ENCODE data around the gene EARS2. TPM values are rescaled to one million over a fixed set of nuclear protein-coding genes. Genes with fewer than 3 reads are reported as not detected.

The EARS2 gene
- total and polyA plus RNA-seq, 9 of the 15 experiments (the other 6 are each of a cell fraction or from before 2014, with no cell fraction given), result 17.6 to 58.6 (median 36.3) TPM

DNA sequence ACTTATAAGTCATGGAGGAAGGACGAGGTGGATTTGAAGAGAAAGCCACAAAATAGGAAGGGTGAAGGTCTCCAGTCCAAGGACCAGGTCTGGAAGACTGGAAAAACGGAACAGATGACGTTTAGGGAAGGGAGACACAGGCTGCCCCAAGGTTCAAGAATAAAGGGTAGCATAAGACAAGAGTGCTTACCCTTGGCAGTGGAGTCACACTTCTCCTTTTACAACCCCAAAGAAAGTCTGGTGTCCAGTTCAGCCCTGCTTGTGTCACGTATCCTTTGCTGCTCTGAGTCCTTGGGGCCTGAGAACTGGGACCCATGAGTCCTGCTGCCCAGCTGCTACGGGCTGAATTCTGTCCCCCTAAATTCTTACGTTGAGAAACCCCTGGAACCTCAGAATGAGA, 33.8 kb downstream of the EARS2 start (continued):
- no peak for TF ChIP-seq SAFB (IDR thresholded peaks at IDR 0.05; ENCODE audit: borderline replicate concordance, low read depth, low read length)

DNA sequence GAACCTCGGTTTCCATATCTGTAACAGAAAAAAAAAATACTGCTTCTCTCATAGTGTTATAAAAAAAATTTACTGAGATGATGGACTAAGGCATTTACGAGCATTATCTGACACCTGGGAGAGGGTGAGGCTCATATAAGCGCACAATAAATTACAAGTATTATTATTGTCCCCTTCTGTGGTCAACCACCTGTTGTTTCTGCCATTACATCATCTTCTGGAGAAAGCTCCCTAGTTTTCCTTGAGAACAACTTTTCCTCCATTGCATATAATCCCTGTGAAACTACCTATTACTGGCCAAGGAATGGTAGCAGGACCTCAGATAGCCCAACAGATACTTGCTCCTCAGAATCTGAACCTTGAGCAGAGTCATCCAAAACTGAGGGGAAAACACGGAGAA, 35.2 kb downstream of the EARS2 start:
- BruUV-seq (replicated peaks), result no TSS peak
- Histone ChIP-seq H2AFZ (ENCODE audit: low read depth, low read length) (no peak overlapping the region), H3K9me1 (ENCODE audit: control insufficient read depth, insufficient read depth, low read length) (no peaks in the 10 kb centered on the region), H3K79me2 (ENCODE audit: control insufficient read depth, insufficient read depth, low read length) (no peaks in the 10 kb centered on the region), H3K27me3 (ENCODE audit: control insufficient read depth in 2 of 2, insufficient read depth in 2 of 2, low read length in 2 of 2) (no peaks in the 10 kb centered on the region), H3K9me3 (replicated peaks; ENCODE audit: control insufficient read depth, insufficient read depth, low read depth, low read length) (no peaks in the 10 kb centered on the region), H3K4me3 (no peak overlapping the region), H3K27ac (ENCODE audit: extremely low read depth, low read depth, low read length) (no peak overlapping the region), H3K36me3 (ENCODE audit: control insufficient read depth, insufficient read depth, low read length) (peaks cover 62% of the 10 kb centered on the region; the same call in 2 of the 3 replicates), H3K4me1 (replicated peaks in 1 of 2; ENCODE audit: control insufficient read depth in 2 of 2, insufficient read depth in 2 of 2, low read length in 2 of 2) (peaks cover 5 to 8% of the 10 kb centered on the region in 2 experiments; a peak in 3 of 5 replicates), H3K9ac (ENCODE audit: insufficient read depth in 1 of 2, low read depth in 2 of 2, low read length in 2 of 2) (no peak overlapping the region), H4K20me1 (replicated peaks; ENCODE audit: control insufficient read depth, insufficient read depth, low read length) (no peaks in the 10 kb centered on the region), H3K4me2 (ENCODE audit: insufficient read depth, low read length) (no peak overlapping the region)
- ChIA-PET CTCF (ENCODE audit: low intra/inter-chr PET ratio) (no interaction called here), POLR2A (interaction anchor here (0.6 to 1.1 kb wide), 3 partner anchors 12 to 158 kb away, joined by 3 to 4 read pairs (median 3); partner anchors contain the start of gene GGA2)
- in situ Hi-C loops (cut with MboI) (no loop called here), intact Hi-C loops (cut with micrococcal nuclease) (no loop called here)
- FAIRE-seq (no peak), ATAC-seq (no peak), DNase-seq (ENCODE audit: extremely low read depth in 1 of 4, low spot score in 3 of 4) (no peak)
- 90% methylated on average over 4 of the region's 4 CpGs for WGBS (ENCODE audit: insufficient coverage, low coverage, missing lambda C conversion rate)
- TF ChIP-seq ESRRA (IDR thresholded peaks at IDR 0.05; ENCODE audit: borderline replicate concordance, low read depth) (no peak), ZNF436 (CRISPR knock-in tag; IDR thresholded peaks at IDR 0.05) (no peak), ZNF3 (CRISPR knock-in tag; IDR thresholded peaks at IDR 0.05) (no peak), ARHGAP35 (IDR thresholded peaks at IDR 0.05; ENCODE audit: partially characterized antibody) (no peak), IFI16 (CRISPR knock-in tag; IDR thresholded peaks at IDR 0.05) (no peak), ZNF124 (CRISPR knock-in tag; IDR thresholded peaks at IDR 0.05) (no peak), CEBPG (CRISPR knock-in tag; IDR thresholded peaks at IDR 0.05) (no peak), CEBPG (tag; conservative IDR thresholded peaks at IDR 0.05 in 1 of 2, IDR thresholded peaks at IDR 0.05 in 1 of 2) (no peak), CEBPB (tag; IDR thresholded peaks at IDR 0.05) (no peak), IRF2 (CRISPR knock-in tag; IDR thresholded peaks at IDR 0.05) (no peak)
- TF ChIP-seq, protein P1, sequence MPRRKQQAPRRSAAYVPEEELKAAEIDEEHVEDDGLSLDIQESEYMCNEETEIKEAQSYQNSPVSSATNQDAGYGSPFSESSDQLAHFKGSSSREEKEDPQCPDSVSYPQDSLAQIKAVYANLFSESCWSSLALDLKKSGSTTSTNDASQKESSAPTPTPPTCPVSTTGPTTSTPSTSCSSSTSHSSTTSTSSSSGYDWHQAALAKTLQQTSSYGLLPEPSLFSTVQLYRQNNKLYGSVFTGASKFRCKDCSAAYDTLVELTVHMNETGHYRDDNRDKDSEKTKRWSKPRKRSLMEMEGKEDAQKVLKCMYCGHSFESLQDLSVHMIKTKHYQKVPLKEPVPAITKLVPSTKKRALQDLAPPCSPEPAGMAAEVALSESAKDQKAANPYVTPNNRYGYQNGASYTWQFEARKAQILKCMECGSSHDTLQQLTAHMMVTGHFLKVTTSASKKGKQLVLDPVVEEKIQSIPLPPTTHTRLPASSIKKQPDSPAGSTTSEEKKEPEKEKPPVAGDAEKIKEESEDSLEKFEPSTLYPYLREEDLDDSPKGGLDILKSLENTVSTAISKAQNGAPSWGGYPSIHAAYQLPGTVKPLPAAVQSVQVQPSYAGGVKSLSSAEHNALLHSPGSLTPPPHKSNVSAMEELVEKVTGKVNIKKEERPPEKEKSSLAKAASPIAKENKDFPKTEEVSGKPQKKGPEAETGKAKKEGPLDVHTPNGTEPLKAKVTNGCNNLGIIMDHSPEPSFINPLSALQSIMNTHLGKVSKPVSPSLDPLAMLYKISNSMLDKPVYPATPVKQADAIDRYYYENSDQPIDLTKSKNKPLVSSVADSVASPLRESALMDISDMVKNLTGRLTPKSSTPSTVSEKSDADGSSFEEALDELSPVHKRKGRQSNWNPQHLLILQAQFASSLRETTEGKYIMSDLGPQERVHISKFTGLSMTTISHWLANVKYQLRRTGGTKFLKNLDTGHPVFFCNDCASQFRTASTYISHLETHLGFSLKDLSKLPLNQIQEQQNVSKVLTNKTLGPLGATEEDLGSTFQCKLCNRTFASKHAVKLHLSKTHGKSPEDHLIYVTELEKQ (CRISPR knock-in tag; IDR thresholded peaks at IDR 0.05), result no peak
- TF ChIP-seq, protein P2, sequence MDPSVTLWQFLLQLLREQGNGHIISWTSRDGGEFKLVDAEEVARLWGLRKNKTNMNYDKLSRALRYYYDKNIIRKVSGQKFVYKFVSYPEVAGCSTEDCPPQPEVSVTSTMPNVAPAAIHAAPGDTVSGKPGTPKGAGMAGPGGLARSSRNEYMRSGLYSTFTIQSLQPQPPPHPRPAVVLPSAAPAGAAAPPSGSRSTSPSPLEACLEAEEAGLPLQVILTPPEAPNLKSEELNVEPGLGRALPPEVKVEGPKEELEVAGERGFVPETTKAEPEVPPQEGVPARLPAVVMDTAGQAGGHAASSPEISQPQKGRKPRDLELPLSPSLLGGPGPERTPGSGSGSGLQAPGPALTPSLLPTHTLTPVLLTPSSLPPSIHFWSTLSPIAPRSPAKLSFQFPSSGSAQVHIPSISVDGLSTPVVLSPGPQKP (CRISPR knock-in tag; IDR thresholded peaks at IDR 0.05), result no peak
- TF ChIP-seq, protein P3, sequence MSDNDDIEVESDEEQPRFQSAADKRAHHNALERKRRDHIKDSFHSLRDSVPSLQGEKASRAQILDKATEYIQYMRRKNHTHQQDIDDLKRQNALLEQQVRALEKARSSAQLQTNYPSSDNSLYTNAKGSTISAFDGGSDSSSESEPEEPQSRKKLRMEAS (CRISPR knock-in tag; IDR thresholded peaks at IDR 0.05), result no peak
- TF ChIP-seq, protein P4, sequence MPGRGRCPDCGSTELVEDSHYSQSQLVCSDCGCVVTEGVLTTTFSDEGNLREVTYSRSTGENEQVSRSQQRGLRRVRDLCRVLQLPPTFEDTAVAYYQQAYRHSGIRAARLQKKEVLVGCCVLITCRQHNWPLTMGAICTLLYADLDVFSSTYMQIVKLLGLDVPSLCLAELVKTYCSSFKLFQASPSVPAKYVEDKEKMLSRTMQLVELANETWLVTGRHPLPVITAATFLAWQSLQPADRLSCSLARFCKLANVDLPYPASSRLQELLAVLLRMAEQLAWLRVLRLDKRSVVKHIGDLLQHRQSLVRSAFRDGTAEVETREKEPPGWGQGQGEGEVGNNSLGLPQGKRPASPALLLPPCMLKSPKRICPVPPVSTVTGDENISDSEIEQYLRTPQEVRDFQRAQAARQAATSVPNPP (IDR thresholded peaks at IDR 0.05; ENCODE audit: borderline replicate concordance, insufficient read depth, insufficient read length), result no peak
